Stomach (tissue), 4 donors: ENCODE results near the gene GMDS.

ENCODE experiments used
- CTCF ChIP-seq, 7 experiments: fragments of 450-650 bp in 4 of 7; fragments of 200-600 bp in 3 of 7; sonication (generic) in 3 of 7; IDR thresholded peaks; one replicate each; pipeline ENCODE4 v1.5.1; 2016 to 2019; ENCODE audit warnings: antibody characterized with exemption in 7 of 7, control low read depth in 2 of 7, mild to moderate bottlenecking in 1 of 7
- EP300 ChIP-seq: sonication (generic); formaldehyde crosslinking; IDR thresholded peaks from one replicate; pipeline ENCODE4 v1.6.1; 2017; ENCODE audit warnings: antibody characterized with exemption
- POLR2A ChIP-seq, 4 donors: fragments of 450-650 bp; IDR thresholded peaks; one replicate each; pipeline ENCODE4 v1.6.1; 2016; ENCODE audit warnings: antibody characterized with exemption in 4 of 4, control low read depth in 2 of 4, mild to moderate bottlenecking in 1 of 4, moderate library complexity in 1 of 4
- POLR2AphosphoS5 ChIP-seq, 3 donors: sonication (generic); formaldehyde crosslinking; IDR thresholded peaks; one replicate each; pipeline ENCODE4 v1.6.1; 2016; ENCODE audit warnings: antibody characterized with exemption in 3 of 3

DNA sequence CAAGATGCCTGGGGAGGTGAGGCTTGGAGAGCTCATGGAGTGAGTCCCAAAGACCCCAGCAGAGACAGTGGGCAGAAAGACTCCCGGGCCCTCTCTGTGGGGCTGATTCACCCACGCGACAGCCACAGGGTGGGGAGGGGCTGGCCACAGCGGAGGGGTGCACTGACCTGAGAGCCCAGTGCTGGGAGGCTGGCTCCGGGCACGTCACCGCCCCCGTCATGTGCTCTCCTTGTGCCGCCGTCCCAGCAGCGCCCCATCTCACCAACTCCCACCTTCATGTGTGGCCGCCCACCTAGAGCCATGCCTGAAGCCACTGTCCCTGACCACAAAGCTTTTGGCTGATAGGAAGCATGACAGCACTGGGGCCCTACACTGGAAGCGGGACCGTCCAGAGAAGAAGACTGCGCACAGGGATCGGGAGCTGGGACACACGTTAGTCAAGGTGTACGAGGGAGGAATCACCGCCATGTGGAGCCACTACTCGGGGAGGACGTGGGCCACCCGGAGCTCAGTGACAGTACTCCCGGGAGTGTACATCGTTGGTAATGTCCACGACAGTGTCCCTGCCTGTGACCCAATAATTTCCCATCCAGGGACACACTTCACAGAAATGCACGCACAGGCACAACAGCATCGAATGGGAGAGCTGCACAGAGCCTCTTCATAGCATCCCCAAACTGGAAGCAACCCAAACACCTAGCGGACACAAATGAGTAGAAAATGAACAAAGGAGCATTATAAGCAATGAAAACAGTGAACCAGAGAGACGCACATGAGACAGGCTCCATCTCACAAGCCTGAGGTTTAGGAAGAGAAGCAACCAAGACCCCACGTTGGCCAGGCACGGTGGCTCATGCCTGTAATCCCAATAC is 664.0 kb downstream of the GMDS start:
- TF ChIP-seq CTCF (IDR thresholded peaks at IDR 0.05) (no peak), EP300 (no peak), POLR2AphosphoS5 (IDR thresholded peaks at IDR 0.05) (no peak), POLR2A (IDR thresholded peaks at IDR 0.05) (no peak)
